Transverse colon (tissue), 4 donors: ENCODE data around the gene GTF2I. TPM values are rescaled to one million over a fixed set of nuclear protein-coding genes. Genes with fewer than 3 reads are reported as not detected.
"Not testable (repeated sequence)": the region's sequence is repeated elsewhere in the genome, so short reads cannot be mapped to it uniquely, and the experiment has no call there.

Experiments used
- DNase-seq: peaks from one replicate; pipeline ENCODE4 v3.0.0-alpha.2; 2019
- H3K27ac ChIP-seq, 4 donors: fragments of 200-600 bp; sonication (generic); 2 replicates each; pipeline ENCODE4 v1.5.1; 2016 to 2018; ENCODE audit warnings: inconsistent platforms in 4 of 4
- H3K27me3 ChIP-seq: fragments of 200-600 bp; sonication (generic); 2 replicates; pipeline ENCODE4 v1.5.1; 2017; ENCODE audit warnings: inconsistent platforms
- H3K36me3 ChIP-seq, 4 donors: fragments of 200-600 bp; sonication (generic); 2 replicates each; pipeline ENCODE4 v1.5.1; 2017 to 2019; ENCODE audit warnings: inconsistent platforms in 4 of 4
- H3K4me1 ChIP-seq, 4 donors: fragments of 200-600 bp; sonication (generic); 2 replicates each; pipeline ENCODE4 v1.5.1; 2017 to 2020; ENCODE audit warnings: inconsistent platforms in 4 of 4
- H3K4me3 ChIP-seq, 4 donors: fragments of 200-600 bp; sonication (generic); 1 replicate in 1 of 4; 2 replicates in 3 of 4; pipeline versions ENCODE4 v1.5.1 to v1.6.1; 2017 to 2019; ENCODE audit warnings: inconsistent platforms in 4 of 4
- H3K9me3 ChIP-seq, 2 donors: fragments of 200-600 bp; sonication (generic); 2 replicates each; pipeline ENCODE4 v1.5.1; 2017 to 2019; ENCODE audit warnings: inconsistent platforms in 2 of 2
- CTCF ChIP-seq, 5 experiments: fragments of 200-600 bp in 3 of 5; fragments of 450-650 bp in 2 of 5; sonication (generic) in 3 of 5; IDR thresholded peaks; 1 replicate in 2 of 5; 2 replicates in 3 of 5; pipeline ENCODE4 v1.5.1; 2016 to 2017; ENCODE audit warnings: antibody characterized with exemption in 5 of 5, inconsistent platforms in 3 of 5, mild to moderate bottlenecking in 2 of 5, moderate library complexity in 1 of 5
- EP300 ChIP-seq: sonication (generic); formaldehyde crosslinking; IDR thresholded peaks from one replicate; pipeline ENCODE4 v1.6.1; 2017; ENCODE audit warnings: antibody characterized with exemption, low read depth
- POLR2A ChIP-seq: fragments of 450-650 bp; IDR thresholded peaks from one replicate; pipeline ENCODE4 v1.6.1; 2016; ENCODE audit warnings: antibody characterized with exemption, mild to moderate bottlenecking, moderate library complexity
- POLR2AphosphoS5 ChIP-seq, 3 donors: sonication (generic); formaldehyde crosslinking; IDR thresholded peaks; one replicate each; pipeline ENCODE4 v1.6.1; 2016; ENCODE audit warnings: antibody characterized with exemption in 3 of 3
- WGBS, 2 donors: methylation state at CpG; one replicate each; pipeline ENCODE4 v1.1.5; 2018; ENCODE audit warnings: low coverage in 1 of 2; 5-methylcytosine and 5-hydroxymethylcytosine counted together
- in situ Hi-C, 4 donors: fragments of 200-750 bp; cut with MboI; loops; one replicate each; pipeline versions ENCODE4 v1.15.0 to v1.15.1; 2017; ENCODE audit warnings: low sequenced_read_pairs in 3 of 4, low pct_ligation_motif_present in 1 of 4, low pct_unique_long_range_greater_than_20kb in 1 of 4
- intact Hi-C: fragments of 100-400 bp; cut with DNase I; formaldehyde crosslinking; loops from one replicate; pipeline ENCODE4 v1.15.1; 2023; ENCODE audit warnings: low total_unique reads
- total RNA-seq, 4 donors: library from RNA; depleted of rRNA; stranded (reverse); fragments of >200 nt; gene quantifications; one replicate each; pipeline ENCODE4 v1.1.0, GENCODE V29; 2016

Gene GTF2I
- total RNA-seq, 4 donors from 2014 or later = 90.5 to 216 (median 139) TPM

DNA sequence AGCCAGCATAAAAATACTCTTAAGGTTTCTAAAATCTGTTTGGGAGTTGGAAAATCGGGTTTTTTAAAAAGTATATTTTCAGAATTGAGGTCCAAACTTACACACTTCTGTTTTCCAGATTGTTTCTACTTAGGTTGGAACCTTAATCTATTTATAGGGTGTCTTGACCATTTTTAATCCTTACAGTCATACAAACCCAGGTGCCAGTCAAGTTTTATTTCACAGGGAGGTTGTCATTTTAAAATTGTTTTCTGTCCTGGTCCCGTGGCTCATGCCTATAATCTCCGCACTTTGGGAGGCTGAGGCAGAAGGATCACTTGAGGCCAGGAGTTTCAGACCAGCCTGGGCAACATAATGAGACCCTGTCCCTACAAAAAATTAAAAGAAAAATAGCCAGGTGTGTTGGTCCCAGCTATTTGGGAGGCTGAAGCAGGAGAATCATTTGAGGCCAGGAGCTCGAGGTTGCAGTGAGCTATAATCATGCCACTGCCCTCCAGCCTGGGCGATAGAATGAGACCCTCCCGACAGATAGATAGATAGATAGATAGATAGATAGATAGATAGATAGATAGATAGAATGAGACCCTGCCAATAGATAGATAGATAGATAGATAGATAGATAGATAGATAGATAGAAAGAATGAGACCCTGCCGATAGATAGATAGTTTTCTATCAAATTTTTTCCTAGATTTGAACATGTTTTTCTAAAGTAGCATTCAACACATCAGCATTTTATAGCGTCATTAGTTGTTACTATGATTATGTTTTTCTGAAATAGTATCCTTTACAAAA lies 69.0 kb downstream of the GTF2I start:
- DNase-seq = no peak
- Histone ChIP-seq H3K36me3 (peaks cover 0 to 11% (median 0%) of the 10 kb centered on the region in 4 donors), H3K27me3 (no peaks in the 10 kb centered on the region), H3K9me3 (no peaks in the 10 kb centered on the region), H3K4me3 (no peak overlapping the region), H3K27ac (no peak overlapping the region), H3K4me1 (no peaks in the 10 kb centered on the region)
- TF ChIP-seq POLR2AphosphoS5 (IDR thresholded peaks at IDR 0.05) (no peak), EP300 (no peak), CTCF (IDR thresholded peaks at IDR 0.05) (no peak), POLR2A (no peak)
- in situ Hi-C loops (no loop called here), intact Hi-C loops (no loop called here)
- 91 to 94% methylated on average over 8 of the region's 8 CpGs for WGBS, 2 donors

DNA sequence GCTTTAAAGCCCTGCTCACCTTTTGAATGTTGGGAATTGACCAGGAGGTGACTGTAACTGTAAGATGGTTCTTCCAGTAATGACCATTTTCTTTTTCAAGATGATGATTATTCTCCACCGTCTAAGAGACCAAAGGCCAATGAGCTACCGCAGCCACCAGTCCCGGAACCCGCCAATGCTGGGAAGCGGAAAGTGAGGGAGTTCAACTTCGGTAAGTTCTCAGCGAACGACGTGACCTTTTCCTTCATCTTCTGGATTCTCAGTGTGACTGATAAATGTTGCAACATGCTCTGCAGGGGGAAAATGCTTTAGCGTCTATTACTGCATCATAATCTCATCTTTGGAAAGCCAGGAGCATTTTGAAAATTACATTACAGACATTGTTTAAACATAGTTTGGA lies 71.2 kb downstream of the GTF2I start:
- in situ Hi-C loops, intact Hi-C loops: not testable (repeated sequence)

GRCh38 chr7:74730186-74730585 lies 72.7 kb downstream of the GTF2I start:
- H3K27ac ChIP-seq, DNase-seq, H3K27me3 ChIP-seq, intact Hi-C loops, H3K4me3 ChIP-seq, H3K4me1 ChIP-seq, H3K9me3 ChIP-seq, H3K36me3 ChIP-seq, in situ Hi-C loops: not testable (repeated sequence)
- no CpG with 5 or more reads among the region's 5 CpGs for WGBS, 2 donors

More for the DNA sequence above, 71.2 kb downstream of the GTF2I start:
- WGBS, 2 donors = no CpG with 5 or more reads among the region's 10 CpGs
- H3K27me3 ChIP-seq, H3K27ac ChIP-seq, H3K36me3 ChIP-seq, H3K4me1 ChIP-seq, H3K4me3 ChIP-seq, H3K9me3 ChIP-seq, DNase-seq: not testable (repeated sequence)

GRCh38 chr7:74739974-74740703 lies 82.6 kb downstream of the GTF2I start:
- WGBS, 2 donors = no CpG with 5 or more reads among the region's 14 CpGs
- in situ Hi-C loops, H3K4me1 ChIP-seq: not testable (repeated sequence)

GRCh38 chr7:74743936-74744557 lies 86.5 kb downstream of the GTF2I start:
- H3K9me3 ChIP-seq, in situ Hi-C loops, H3K36me3 ChIP-seq, H3K27me3 ChIP-seq, H3K4me3 ChIP-seq, H3K27ac ChIP-seq, DNase-seq, H3K4me1 ChIP-seq, intact Hi-C loops: not testable (repeated sequence)
- WGBS, 2 donors = no CpG with 5 or more reads among the region's 9 CpGs

More at GRCh38 chr7:74739974-74740703, 82.6 kb downstream of the GTF2I start:
- intact Hi-C loops, DNase-seq, H3K9me3 ChIP-seq, H3K27me3 ChIP-seq, H3K4me3 ChIP-seq, H3K36me3 ChIP-seq, H3K27ac ChIP-seq: not testable (repeated sequence)

- DNase-seq, H3K27me3 ChIP-seq, intact Hi-C loops, H3K4me1 ChIP-seq, H3K4me3 ChIP-seq, in situ Hi-C loops, H3K36me3 ChIP-seq, H3K9me3 ChIP-seq, H3K27ac ChIP-seq: not testable (repeated sequence)
- WGBS, 2 donors = no CpG with 5 or more reads among the region's 9 CpGs
Observed at GRCh38 chr7:74753921-74754482, 96.5 kb downstream of the GTF2I start.

DNA sequence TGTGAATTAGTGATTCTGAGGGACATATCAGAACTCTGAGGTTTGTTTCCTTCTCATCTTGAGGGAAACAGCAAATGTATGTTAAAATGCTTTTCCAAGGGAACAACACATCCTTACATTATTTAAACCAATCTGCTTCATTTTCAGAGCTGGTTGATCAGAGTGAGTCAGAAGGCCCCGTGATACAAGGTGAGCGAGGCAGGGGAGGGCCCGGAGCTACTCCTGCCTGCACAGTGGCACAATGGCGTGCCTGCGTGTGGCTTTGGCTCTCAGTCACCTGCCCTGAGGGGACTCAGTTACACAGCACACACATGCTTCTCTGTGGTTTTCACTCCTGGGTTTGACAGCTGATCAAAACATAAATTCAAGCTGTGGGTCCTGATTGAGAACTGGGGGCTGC lies 99.2 kb downstream of the GTF2I start:
- H3K4me1 ChIP-seq, H3K27me3 ChIP-seq, H3K36me3 ChIP-seq, H3K9me3 ChIP-seq, intact Hi-C loops, DNase-seq, in situ Hi-C loops, H3K4me3 ChIP-seq, H3K27ac ChIP-seq: not testable (repeated sequence)
- no CpG with 5 or more reads among the region's 5 CpGs for WGBS, 2 donors

DNA sequence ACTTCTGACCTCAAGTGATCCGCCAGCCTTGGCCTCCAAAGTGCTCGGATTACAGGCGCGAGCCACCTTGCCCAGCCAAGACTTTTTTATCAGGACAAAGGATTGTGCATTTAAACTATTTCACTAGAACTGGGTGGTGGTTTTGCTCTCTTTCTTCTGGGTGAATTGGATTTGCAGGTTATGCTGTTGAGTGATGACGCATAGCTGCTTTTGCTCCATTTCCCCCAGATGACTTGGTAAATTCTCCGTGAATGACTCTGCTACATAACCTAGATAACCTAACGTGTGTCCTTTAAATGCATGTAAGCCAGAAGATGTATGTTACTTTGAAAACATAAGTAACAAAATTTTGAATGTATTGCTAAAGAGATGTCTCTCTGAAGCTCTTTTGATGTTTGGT lies 100.8 kb downstream of the GTF2I start:
- no CpG with 5 or more reads among the region's 7 CpGs for WGBS, 2 donors

GRCh38 chr7:74758982-74759381 lies 101.5 kb downstream of the GTF2I start:
- H3K9me3 ChIP-seq, H3K4me1 ChIP-seq, DNase-seq, H3K4me3 ChIP-seq, H3K27me3 ChIP-seq, H3K27ac ChIP-seq, H3K36me3 ChIP-seq, in situ Hi-C loops, intact Hi-C loops: not testable (repeated sequence)
- WGBS, 2 donors = no CpG with 5 or more reads among the region's 3 CpGs

More for the DNA sequence above, 100.8 kb downstream of the GTF2I start:
- H3K9me3 ChIP-seq, H3K36me3 ChIP-seq, in situ Hi-C loops, H3K4me1 ChIP-seq, intact Hi-C loops, H3K27me3 ChIP-seq, H3K4me3 ChIP-seq, H3K27ac ChIP-seq, DNase-seq: not testable (repeated sequence)
